ENCODE data around the gene DLGAP1. TPM values are rescaled to one million over a fixed set of nuclear protein-coding genes. Genes with fewer than 3 reads are reported as not detected.

Gene DLGAP1
- polyA plus RNA-seq, 1 of the 3 experiments (the other 2 are of a cell fraction), result not detected

GRCh38 chr18:4358618-4359017, 96.5 kb downstream of the DLGAP1 start:
- TF ChIP-seq, protein P1, sequence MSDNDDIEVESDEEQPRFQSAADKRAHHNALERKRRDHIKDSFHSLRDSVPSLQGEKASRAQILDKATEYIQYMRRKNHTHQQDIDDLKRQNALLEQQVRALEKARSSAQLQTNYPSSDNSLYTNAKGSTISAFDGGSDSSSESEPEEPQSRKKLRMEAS (IDR thresholded peaks at IDR 0.05; ENCODE audit: low read depth), result no peak
- TF ChIP-seq, protein P2, sequence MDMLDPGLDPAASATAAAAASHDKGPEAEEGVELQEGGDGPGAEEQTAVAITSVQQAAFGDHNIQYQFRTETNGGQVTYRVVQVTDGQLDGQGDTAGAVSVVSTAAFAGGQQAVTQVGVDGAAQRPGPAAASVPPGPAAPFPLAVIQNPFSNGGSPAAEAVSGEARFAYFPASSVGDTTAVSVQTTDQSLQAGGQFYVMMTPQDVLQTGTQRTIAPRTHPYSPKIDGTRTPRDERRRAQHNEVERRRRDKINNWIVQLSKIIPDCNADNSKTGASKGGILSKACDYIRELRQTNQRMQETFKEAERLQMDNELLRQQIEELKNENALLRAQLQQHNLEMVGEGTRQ (IDR thresholded peaks at IDR 0.05; ENCODE audit: borderline replicate concordance, low read depth, low read length), result no peak
- TF ChIP-seq SIN3A (IDR thresholded peaks at IDR 0.05; ENCODE audit: borderline replicate concordance, low read depth, low read length) (no peak), RXRA (IDR thresholded peaks at IDR 0.05; ENCODE audit: borderline replicate concordance, low read depth) (no peak), SMC3 (IDR thresholded peaks at IDR 0.05; ENCODE audit: low read depth, low read length) (no peak), MXI1 (IDR thresholded peaks at IDR 0.05; ENCODE audit: low read depth, low read length) (no peak), FOXJ3 (CRISPR knock-in tag; IDR thresholded peaks at IDR 0.05) (no peak), EP300 (IDR thresholded peaks at IDR 0.05; ENCODE audit: borderline replicate concordance in 1 of 2, low read depth in 1 of 2, low read length in 1 of 2) (no peak), NRF1 (IDR thresholded peaks at IDR 0.05; ENCODE audit: low read depth, low read length) (no peak)
- TF ChIP-seq, protein P3, sequence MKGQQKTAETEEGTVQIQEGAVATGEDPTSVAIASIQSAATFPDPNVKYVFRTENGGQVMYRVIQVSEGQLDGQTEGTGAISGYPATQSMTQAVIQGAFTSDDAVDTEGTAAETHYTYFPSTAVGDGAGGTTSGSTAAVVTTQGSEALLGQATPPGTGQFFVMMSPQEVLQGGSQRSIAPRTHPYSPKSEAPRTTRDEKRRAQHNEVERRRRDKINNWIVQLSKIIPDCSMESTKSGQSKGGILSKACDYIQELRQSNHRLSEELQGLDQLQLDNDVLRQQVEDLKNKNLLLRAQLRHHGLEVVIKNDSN (IDR thresholded peaks at IDR 0.05; ENCODE audit: borderline replicate concordance, low read depth), result no peak
- Histone ChIP-seq H3K79me2 (ENCODE audit: insufficient read depth) (no peaks in the 10 kb centered on the region), H3K9ac (no peak overlapping the region), H3K27ac (ENCODE audit: low read depth in 2 of 2, low read length in 1 of 2) (no peak overlapping the region), H3K36me3 (replicated peaks in 1 of 2; ENCODE audit: control insufficient read depth in 1 of 2, insufficient read depth in 2 of 2, low read length in 1 of 2) (no peaks in the 10 kb centered on the region), H3F3A (replicated peaks; ENCODE audit: insufficient read depth) (no peaks in the 10 kb centered on the region), H3K4me1 (ENCODE audit: control insufficient read depth in 1 of 2, insufficient read depth in 2 of 2, low read depth in 1 of 2, low read length in 1 of 2) (no peaks in the 10 kb centered on the region; a peak in 1 of 4 replicates), H3K4me3 (ENCODE audit: low read depth in 2 of 2, low read length in 1 of 2) (no peak overlapping the region), H3K9me3 (no peaks in the 10 kb centered on the region), H2AFZ (ENCODE audit: low read depth) (no peak overlapping the region), H4K20me1 (ENCODE audit: insufficient read depth) (no peaks in the 10 kb centered on the region), H3K4me2 (no peak overlapping the region), H3K9me2 (no peaks in the 10 kb centered on the region), H3K27me3 (ENCODE audit: insufficient read depth) (no peaks in the 10 kb centered on the region)
- no peak for DNase-seq
- CTCF ChIA-PET, result no interaction called here
- POLR2A ChIA-PET, result no interaction called here
- WGBS (ENCODE audit: low lambda C conversion rate), result 11% methylated on average over 4 of the region's 4 CpGs

- Histone ChIP-seq H3K4me3 (ENCODE audit: low read depth in 2 of 2, low read length in 1 of 2) (no peak overlapping the region), H3K36me3 (replicated peaks in 1 of 2; ENCODE audit: control insufficient read depth in 1 of 2, insufficient read depth in 2 of 2, low read length in 1 of 2) (no peaks in the 10 kb centered on the region), H3K4me1 (ENCODE audit: control insufficient read depth in 1 of 2, insufficient read depth in 2 of 2, low read depth in 1 of 2, low read length in 1 of 2) (no peaks in the 10 kb centered on the region; a peak in 1 of 4 replicates), H3K27me3 (ENCODE audit: insufficient read depth) (no peaks in the 10 kb centered on the region), H3K79me2 (ENCODE audit: insufficient read depth) (no peaks in the 10 kb centered on the region), H3K9me2 (no peaks in the 10 kb centered on the region), H3K27ac (ENCODE audit: low read depth in 2 of 2, low read length in 1 of 2) (no peak overlapping the region), H3K4me2 (no peak overlapping the region), H3F3A (replicated peaks; ENCODE audit: insufficient read depth) (no peaks in the 10 kb centered on the region), H2AFZ (ENCODE audit: low read depth) (no peak overlapping the region), H3K9ac (no peak overlapping the region), H4K20me1 (ENCODE audit: insufficient read depth) (no peaks in the 10 kb centered on the region), H3K9me3 (no peaks in the 10 kb centered on the region)
- 0% methylated on average over 4 of the region's 4 CpGs for WGBS (ENCODE audit: low lambda C conversion rate)
- TF ChIP-seq FOSL2 (IDR thresholded peaks at IDR 0.05; ENCODE audit: borderline replicate concordance, low read depth), result no peak
- no peak for TF ChIP-seq ZBTB33 (IDR thresholded peaks at IDR 0.05; ENCODE audit: borderline replicate concordance, low read depth)
- TF ChIP-seq SMC3 (IDR thresholded peaks at IDR 0.05; ENCODE audit: low read depth, low read length), result no peak
- no peak for TF ChIP-seq GATA2 (CRISPR knock-in tag; IDR thresholded peaks at IDR 0.05)
- TF ChIP-seq, protein P1 (IDR thresholded peaks at IDR 0.05; ENCODE audit: low read depth), result no peak
- TF ChIP-seq, protein P4, sequence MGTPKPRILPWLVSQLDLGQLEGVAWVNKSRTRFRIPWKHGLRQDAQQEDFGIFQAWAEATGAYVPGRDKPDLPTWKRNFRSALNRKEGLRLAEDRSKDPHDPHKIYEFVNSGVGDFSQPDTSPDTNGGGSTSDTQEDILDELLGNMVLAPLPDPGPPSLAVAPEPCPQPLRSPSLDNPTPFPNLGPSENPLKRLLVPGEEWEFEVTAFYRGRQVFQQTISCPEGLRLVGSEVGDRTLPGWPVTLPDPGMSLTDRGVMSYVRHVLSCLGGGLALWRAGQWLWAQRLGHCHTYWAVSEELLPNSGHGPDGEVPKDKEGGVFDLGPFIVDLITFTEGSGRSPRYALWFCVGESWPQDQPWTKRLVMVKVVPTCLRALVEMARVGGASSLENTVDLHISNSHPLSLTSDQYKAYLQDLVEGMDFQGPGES (IDR thresholded peaks at IDR 0.05; ENCODE audit: low read depth, low read length), result no peak
- no peak for TF ChIP-seq JUND (IDR thresholded peaks at IDR 0.05)
- no peak for TF ChIP-seq MXI1 (IDR thresholded peaks at IDR 0.05; ENCODE audit: low read depth, low read length)
- POLR2A ChIA-PET, result no interaction called here
- CTCF ChIA-PET, result no interaction called here
- no peak for DNase-seq
Measured at GRCh38 chr18:4357579-4357978, 97.5 kb downstream of the DLGAP1 start.
